HCT116 (cell line): ENCODE data around the gene GGA2. TPM values are rescaled to one million over a fixed set of nuclear protein-coding genes. Genes with fewer than 3 reads are reported as not detected.

Experiments
- ATAC-seq: fragments of 200-7000 bp; cut with Tn5 transposase; 2 replicates; pipeline ENCODE4 v1.9.1; 2020; ENCODE audit warnings: mild to moderate bottlenecking, moderate library complexity
- BruUV-seq: library from RNA; stranded (reverse); fragments of 400-500 nt; replicated peaks from 2 replicates; lab custom pipeline; 2021; lab: Mats Ljungman, UMichigan
- CTCF ChIA-PET: fragments of 300-600 bp; sonication (Branson Sonifier 250); formaldehyde crosslinking; loops from one replicate; lab custom pipeline; 2021; ENCODE audit warnings: antibody characterized with exemption; lab: Charles Lee
- POLR2A ChIA-PET: fragments of 300-600, 350-600 bp; sonication (Branson Sonifier 250); formaldehyde crosslinking; loops from one replicate; lab custom pipeline; 2021; ENCODE audit warnings: antibody characterized with exemption; lab: Charles Lee
- RAD21 ChIA-PET, 2 experiments: fragments of 300-600 bp; sonication (Branson Sonifier 250); formaldehyde crosslinking; loops; one replicate each; lab custom pipeline; 2023; ENCODE audit warnings: low total read pairs in 2 of 2; ENCODE audit not compliant: uncharacterized antibody in 2 of 2, unreplicated experiment in 2 of 2, low non-redundant PET in 1 of 2; lab: Charles Lee
- DNase-seq: peaks from one replicate; pipeline ENCODE4 v3.0.0-alpha.2; 2010; ENCODE audit warnings: low read depth, low spot score
- H2AFZ ChIP-seq: fragments of 200-600 bp; shearing (Covaris generic), sonication (generic); 2 replicates; pipeline ENCODE4 v1.6.1; 2017; ENCODE audit warnings: low read depth, mixed run types, mixed read lengths, antibody characterized with exemption, low read length; ENCODE audit not compliant: poor library complexity, severe bottlenecking
- H3K27ac ChIP-seq: 2 replicates; pipeline ENCODE4 v1.5.1; 2012; ENCODE audit warnings: low read depth, low read length
- H3K27me3 ChIP-seq: fragments of 200-600 bp; sonication (generic); 2 replicates; pipeline ENCODE4 v1.6.1; 2016; ENCODE audit warnings: mixed run types, low read length, mixed read lengths; ENCODE audit not compliant: insufficient read depth
- H3K36me3 ChIP-seq, 2 experiments: fragments of 200-500 bp in 1 of 2; fragments of 200-600 bp in 1 of 2; sonication (Bioruptor generic) in 1 of 2; sonication (generic) in 1 of 2; 2 replicates each; pipeline versions ENCODE4 v1.5.1 to v1.6.1; 2014 to 2016; ENCODE audit warnings: low read length in 2 of 2, inconsistent platforms in 1 of 2, mixed read lengths in 1 of 2, mixed run types in 1 of 2; ENCODE audit not compliant: insufficient read depth in 2 of 2, control insufficient read depth in 1 of 2
- H3K4me1 ChIP-seq, 2 experiments: fragments of 200-600 bp in 1 of 2; sonication (generic) in 1 of 2; 2 replicates each; pipeline versions ENCODE4 v1.5.1 to v1.6.1; 2012 to 2017; ENCODE audit warnings: low read length in 2 of 2, inconsistent platforms in 1 of 2, mild to moderate bottlenecking in 1 of 2, mixed read lengths in 1 of 2, mixed run types in 1 of 2, moderate library complexity in 1 of 2; ENCODE audit not compliant: insufficient read depth in 2 of 2, control insufficient read depth in 1 of 2
- H3K4me2 ChIP-seq: fragments of 200-600 bp; sonication (generic); 2 replicates; pipeline ENCODE4 v1.6.1; 2017; ENCODE audit warnings: mixed run types, low read length, mixed read lengths
- H3K4me3 ChIP-seq, 2 experiments: fragments of 200-600 bp in 1 of 2; sonication (generic) in 1 of 2; replicated peaks in 1 of 2; 2 replicates each; pipeline ENCODE4 v1.5.1; 2011 to 2016; ENCODE audit warnings: low read length in 2 of 2, control low read depth in 1 of 2, low read depth in 1 of 2, mild to moderate bottlenecking in 1 of 2, mixed read lengths in 1 of 2, mixed run types in 1 of 2
- H3K79me2 ChIP-seq: fragments of 200-600 bp; sonication (generic); 2 replicates; pipeline ENCODE4 v1.6.1; 2017; ENCODE audit warnings: mild to moderate bottlenecking, mixed run types, low read length, moderate library complexity, mixed read lengths; ENCODE audit not compliant: insufficient read depth
- H3K9ac ChIP-seq: fragments of 200-600 bp; sonication (generic); 2 replicates; pipeline ENCODE4 v1.6.1; 2016; ENCODE audit warnings: low read length, mixed read lengths
- H3K9me2 ChIP-seq: fragments of 200-600 bp; sonication (generic), shearing (Covaris generic); 2 replicates; pipeline ENCODE4 v1.6.1; 2017; ENCODE audit warnings: mixed run types, mild to moderate bottlenecking, moderate library complexity; ENCODE audit not compliant: insufficient read depth
- H3K9me3 ChIP-seq, 2 experiments: fragments of 200-500 bp in 1 of 2; fragments of 200-600 bp in 1 of 2; sonication (Bioruptor generic) in 1 of 2; sonication (generic) in 1 of 2; 2 replicates each; pipeline ENCODE4 v1.6.1; 2014 to 2017; ENCODE audit warnings: low read length in 2 of 2, mixed read lengths in 2 of 2, inconsistent platforms in 1 of 2, low read depth in 1 of 2, mild to moderate bottlenecking in 1 of 2, mixed run types in 1 of 2, moderate library complexity in 1 of 2; ENCODE audit not compliant: control insufficient read depth in 1 of 2, insufficient read depth in 1 of 2
- H4K20me1 ChIP-seq: fragments of 200-600 bp; sonication (generic), shearing (Covaris generic); 2 replicates; pipeline ENCODE4 v1.6.1; 2017; ENCODE audit warnings: mixed run types, mild to moderate bottlenecking, moderate library complexity; ENCODE audit not compliant: insufficient read depth
- CBX3 ChIP-seq: IDR thresholded peaks from 2 replicates; pipeline ENCODE4 v1.6.1; 2012; ENCODE audit warnings: low read depth
- CEBPB ChIP-seq: IDR thresholded peaks from 2 replicates; pipeline ENCODE4 v1.6.1; 2012; ENCODE audit warnings: low read depth
- ELF1 ChIP-seq: IDR thresholded peaks from 2 replicates; pipeline ENCODE4 v1.6.1; 2012; ENCODE audit warnings: low read depth, borderline replicate concordance
- FOSL1 ChIP-seq: IDR thresholded peaks from 2 replicates; pipeline ENCODE4 v1.6.1; 2012; ENCODE audit warnings: low read depth
- JUND ChIP-seq: IDR thresholded peaks from 2 replicates; pipeline ENCODE4 v1.6.1; 2012
- POLR2A ChIP-seq: IDR thresholded peaks from 2 replicates; pipeline ENCODE4 v1.7.0; 2011; ENCODE audit warnings: borderline replicate concordance; ENCODE audit not compliant: insufficient read depth, insufficient read length; ENCODE audit errors: extremely low read depth
- RAD21 ChIP-seq: IDR thresholded peaks from 2 replicates; pipeline ENCODE4 v1.6.1; 2012; ENCODE audit warnings: low read depth, mild to moderate bottlenecking
- REST ChIP-seq: IDR thresholded peaks from 2 replicates; pipeline ENCODE4 v1.6.1; 2012; ENCODE audit warnings: low read depth
- SIN3A ChIP-seq: IDR thresholded peaks from 2 replicates; pipeline ENCODE4 v1.6.1; 2012; ENCODE audit warnings: low read depth
- SP1 ChIP-seq: IDR thresholded peaks from 2 replicates; pipeline ENCODE4 v1.6.1; 2012; ENCODE audit warnings: low read depth
- TCF7L2 ChIP-seq: IDR thresholded peaks from 2 replicates; pipeline ENCODE4 v1.7.0; 2011; ENCODE audit warnings: borderline replicate concordance, inconsistent platforms; ENCODE audit not compliant: insufficient read depth, insufficient read length; ENCODE audit errors: extremely low read depth
- YY1 ChIP-seq: IDR thresholded peaks from 2 replicates; pipeline ENCODE4 v1.6.1; 2011; ENCODE audit warnings: low read length, low read depth, moderate library complexity, mild to moderate bottlenecking; ENCODE audit not compliant: insufficient replicate concordance; ENCODE audit errors: extremely low read depth
- ZBTB33 ChIP-seq: IDR thresholded peaks from 2 replicates; pipeline ENCODE4 v1.6.1; 2011; ENCODE audit warnings: mild to moderate bottlenecking, low read length, moderate library complexity; ENCODE audit not compliant: insufficient replicate concordance; ENCODE audit errors: extremely low read depth
- ZNF274 ChIP-seq: fragments of 200-500 bp; sonication (Bioruptor generic); IDR thresholded peaks from 2 replicates; pipeline ENCODE4 v1.6.1; 2014; ENCODE audit warnings: mild to moderate bottlenecking, low read depth, low read length, inconsistent platforms
- intact Hi-C: fragments of 100-400 bp; cut with micrococcal nuclease; formaldehyde crosslinking; loops from 2 replicates; pipeline ENCODE4 v1.10.0; 2022
- total RNA-seq: library from RNA; stranded (reverse); gene quantifications from one replicate; pipeline ENCODE4 v1.2.1, GENCODE V29; 2021; ENCODE audit not compliant: unreplicated experiment

The GGA2 gene
- total RNA-seq, 1 experiment from 2014 or later, result 68.3 TPM

DNA sequence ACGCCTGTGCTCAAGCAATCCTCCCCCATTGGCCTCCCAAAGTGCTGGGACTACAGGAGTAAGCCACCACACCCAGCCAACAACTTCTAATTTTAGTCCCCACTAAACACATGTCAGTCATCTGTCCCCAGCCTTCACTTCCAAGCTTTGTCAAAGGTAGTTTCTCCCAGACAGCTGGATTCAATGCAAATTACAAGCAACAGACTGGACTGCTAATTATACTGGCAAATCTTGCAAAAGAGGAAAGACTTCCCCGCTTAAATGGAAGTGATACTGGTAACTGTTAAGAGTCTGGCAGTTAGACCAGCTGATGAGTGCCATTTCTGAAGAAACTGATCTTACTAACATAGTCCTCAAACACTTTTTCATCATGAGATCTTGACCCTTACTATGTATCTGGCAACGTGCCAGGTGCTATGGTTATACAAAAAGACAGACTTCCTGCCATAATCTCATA, 8.2 kb upstream of the GGA2 start:
- no peak overlapping the region for H3K4me3 ChIP-seq
- no TSS peak for BruUV-seq
- H2AFZ ChIP-seq, result no peak overlapping the region
- DNase-seq, result no peak
- H3K27me3 ChIP-seq, result no peaks in the 10 kb centered on the region
- H3K36me3 ChIP-seq, result peaks cover 7 to 26% of the 10 kb centered on the region in 2 experiments; a peak in 3 of 4 replicates
- TF ChIP-seq ELF1 (no peak), CEBPB (no peak), ZBTB33 (no peak), POLR2A (no peak), ZNF274 (no peak), CBX3 (no peak), TCF7L2 (no peak), SP1 (no peak), RAD21 (no peak), FOSL1 (no peak), JUND (no peak), REST (no peak), SIN3A (no peak), YY1 (no peak)
- no peak overlapping the region for H3K27ac ChIP-seq
- H4K20me1 ChIP-seq, result no peaks in the 10 kb centered on the region
- CTCF ChIA-PET, result no interaction called here
- no peak for ATAC-seq
- no peak overlapping the region for H3K9ac ChIP-seq
- no peaks in the 10 kb centered on the region for H3K79me2 ChIP-seq
- H3K4me1 ChIP-seq, result no peaks in the 10 kb centered on the region
- H3K4me2 ChIP-seq, result no peak overlapping the region
- intact Hi-C loops, result no loop called here
- no peaks in the 10 kb centered on the region for H3K9me2 ChIP-seq
- no peaks in the 10 kb centered on the region for H3K9me3 ChIP-seq
- POLR2A ChIA-PET, result no interaction called here
- RAD21 ChIA-PET, result no interaction called here
